DOHH2 (cell line): ENCODE results near the gene AP5Z1.

ENCODE experiments used
- CTCF ChIP-seq: fragments of 200-600 bp; sonication (generic); IDR thresholded peaks from one replicate; pipeline ENCODE4 v1.5.1; 2014; ENCODE audit warnings: antibody characterized with exemption, mild to moderate bottlenecking, low read depth, low read length; ENCODE audit not compliant: poor library complexity, severe bottlenecking
- EZH2phosphoT487 ChIP-seq: fragments of 200-600 bp; sonication (generic); IDR thresholded peaks from 2 replicates; pipeline ENCODE4 v1.6.1; 2017; ENCODE audit warnings: borderline replicate concordance, mild to moderate bottlenecking, antibody characterized with exemption, low read length, moderate library complexity, mixed read lengths

- TF ChIP-seq CTCF (no peak), EZH2phosphoT487 (no peak)
Observed at GRCh38 chr7:4747746-4748145, 27.7 kb upstream of the AP5Z1 start.
